ENCODE data around the gene RHOT2. TPM values are rescaled to one million over a fixed set of nuclear protein-coding genes. Genes with fewer than 3 reads are reported as not detected.

The RHOT2 gene
- total and polyA plus RNA-seq, 2 of the 8 experiments (the other 6 are each of a cell fraction or from before 2014, with no cell fraction given): 149 to 194 TPM

GRCh38 chr16:625117-625976 lies 42.6 kb upstream of the RHOT2 start:
- peaks cover 0 to 4% (median 0%) of the 10 kb centered on the region in 4 experiments; a peak in 1 of 8 replicates for H3K36me3 ChIP-seq (ENCODE audit: control insufficient read depth in 2 of 4, insufficient read depth in 4 of 4, low read length in 3 of 4)
- no peak overlapping the region for H2BK12ac ChIP-seq (ENCODE audit: low read depth, low read length)
- POLR2A ChIA-PET (ENCODE audit: partially characterized antibody): interaction anchor here (1.4 to 2.5 kb wide), 2 partner anchors 10 to 50 kb away, joined by 3 to 16 read pairs; partner anchors contain the start of gene METTL26
- H4K8ac ChIP-seq (ENCODE audit: extremely low read depth, insufficient read depth, low read length): peak overlapping the region; percentile 12; the same call in 1 of the 2 replicates
- H3K4me3 ChIP-seq (ENCODE audit: extremely low read depth in 1 of 4, insufficient read depth in 2 of 4, low read depth in 3 of 4, low read length in 4 of 4): no peak overlapping the region
- DNase-seq (ENCODE audit: low read depth in 1 of 2, low spot score in 2 of 2): no peak
- no peak overlapping the region for H3K27ac ChIP-seq (ENCODE audit: low read depth, low read length)
- CTCF ChIA-PET (ENCODE audit: partially characterized antibody): interaction anchor here (0.9 to 1.8 kb wide), 7 partner anchors 11 to 233 kb away, joined by 3 to 6 read pairs (median 4); partner anchors contain the start of gene METTL26
- peaks cover 4% of the 10 kb centered on the region; the same call in 1 of the 2 replicates for H3K79me1 ChIP-seq (ENCODE audit: low read depth, low read length)
- H3K4me2 ChIP-seq (ENCODE audit: insufficient read depth in 1 of 2, low read depth in 2 of 2, low read length in 2 of 2): no peak overlapping the region
- H3K23ac ChIP-seq (ENCODE audit: insufficient read length): no peak overlapping the region
- no peak overlapping the region for H3K14ac ChIP-seq (ENCODE audit: insufficient read length)
- peaks cover 2 to 3% of the 10 kb centered on the region in 2 experiments for H4K20me1 ChIP-seq (replicated peaks in 1 of 2; ENCODE audit: control insufficient read depth in 1 of 2, insufficient read depth in 2 of 2, low read length in 2 of 2)
- H3K9me3 ChIP-seq (ENCODE audit: insufficient read depth in 2 of 2, low read depth in 1 of 2, low read length in 1 of 2): no peaks in the 10 kb centered on the region
- FAIRE-seq: no peak
- 94% methylated on average over 31 of the region's 37 CpGs; no CpG with 5 or more reads in 1 of the 2 experiments for WGBS, 2 experiments (ENCODE audit: extremely low coverage in 1 of 2, insufficient coverage in 1 of 2, insufficient read length in 1 of 2, insufficient replicate concordance in 2 of 2, low coverage in 1 of 2, low lambda C conversion rate in 2 of 2, missing lambda C conversion rate in 1 of 2)
- no peaks in the 10 kb centered on the region for H3K79me2 ChIP-seq (ENCODE audit: control insufficient read depth in 1 of 2, insufficient read depth in 2 of 2, low read length in 2 of 2)
- H2BK5ac ChIP-seq (ENCODE audit: low read depth, low read length): peak overlapping the region; percentile 44; the same call in 1 of the 2 replicates
- no peak overlapping the region for H2AFZ ChIP-seq (ENCODE audit: low read length)
- H3K18ac ChIP-seq (ENCODE audit: extremely low read depth, low read length): no peak overlapping the region
- no peak overlapping the region for H2BK120ac ChIP-seq (replicated peaks; ENCODE audit: low read depth, low read length)
- TF ChIP-seq POLR2AphosphoS5 (IDR thresholded peaks at IDR 0.05; ENCODE audit: low read depth, low read length): no peak
- TF ChIP-seq CEBPB (IDR thresholded peaks at IDR 0.05; ENCODE audit: low read depth, low read length): no peak
- no peak for TF ChIP-seq RBBP5 (IDR thresholded peaks at IDR 0.05; ENCODE audit: borderline replicate concordance, low read depth, low read length)
- no peak for TF ChIP-seq NRF1 (IDR thresholded peaks at IDR 0.05; ENCODE audit: low read depth, low read length)
- TF ChIP-seq RAD21 (IDR thresholded peaks at IDR 0.05 in 1 of 2, conservative IDR thresholded peaks at IDR 0.05 in 1 of 2; ENCODE audit: low read depth in 2 of 2, low read length in 2 of 2): no peak
- no peak for TF ChIP-seq EGR1 (IDR thresholded peaks at IDR 0.05; ENCODE audit: borderline replicate concordance, low read depth, low read length)
- no peak for TF ChIP-seq BRCA1 (IDR thresholded peaks at IDR 0.05; ENCODE audit: low read depth, low read length)
- no peak for TF ChIP-seq HDAC6 (IDR thresholded peaks at IDR 0.05; ENCODE audit: low read depth, low read length)
- no peaks in the 10 kb centered on the region for H3K23me2 ChIP-seq (ENCODE audit: low read depth, low read length)
- no peak overlapping the region for H3K9ac ChIP-seq (replicated peaks in 1 of 4; ENCODE audit: extremely low read depth in 1 of 4, low read depth in 3 of 4, low read length in 3 of 4)
- no peak overlapping the region for H4K5ac ChIP-seq (ENCODE audit: insufficient read length, low read depth, low read length)
- no peak overlapping the region for H3K56ac ChIP-seq (replicated peaks; ENCODE audit: insufficient read length, low read depth, low read length)
- H4K91ac ChIP-seq (replicated peaks; ENCODE audit: insufficient read length, low read length): no peak overlapping the region
- H2BK15ac ChIP-seq (ENCODE audit: low read length): no peak overlapping the region
- H2BK20ac ChIP-seq (ENCODE audit: low read length): no peak overlapping the region
- H3K4me1 ChIP-seq (replicated peaks in 1 of 4; ENCODE audit: control insufficient read depth in 3 of 4, insufficient read depth in 4 of 4, low read length in 3 of 4): peaks cover 0 to 28% (median 19%) of the 10 kb centered on the region in 4 experiments; a peak in 6 of 7 replicates
- no peaks in the 10 kb centered on the region for H3K27me3 ChIP-seq (replicated peaks in 1 of 4; ENCODE audit: control insufficient read depth in 3 of 4, extremely low read depth in 1 of 4, insufficient read depth in 3 of 4, low read length in 3 of 4)
- H3K4ac ChIP-seq (replicated peaks; ENCODE audit: insufficient read length, low read depth, low read length): no peak overlapping the region
- no peak overlapping the region for H2AK5ac ChIP-seq (ENCODE audit: low read depth, low read length)

All from H1 (cell line).